ENCODE results near the gene WNT9A. TPM values are rescaled to one million over a fixed set of nuclear protein-coding genes. Genes with fewer than 3 reads are reported as not detected.

The WNT9A gene
- total and polyA plus RNA-seq, 12 donors = 0.39 to 27.9 (median 3.8) TPM

DNA sequence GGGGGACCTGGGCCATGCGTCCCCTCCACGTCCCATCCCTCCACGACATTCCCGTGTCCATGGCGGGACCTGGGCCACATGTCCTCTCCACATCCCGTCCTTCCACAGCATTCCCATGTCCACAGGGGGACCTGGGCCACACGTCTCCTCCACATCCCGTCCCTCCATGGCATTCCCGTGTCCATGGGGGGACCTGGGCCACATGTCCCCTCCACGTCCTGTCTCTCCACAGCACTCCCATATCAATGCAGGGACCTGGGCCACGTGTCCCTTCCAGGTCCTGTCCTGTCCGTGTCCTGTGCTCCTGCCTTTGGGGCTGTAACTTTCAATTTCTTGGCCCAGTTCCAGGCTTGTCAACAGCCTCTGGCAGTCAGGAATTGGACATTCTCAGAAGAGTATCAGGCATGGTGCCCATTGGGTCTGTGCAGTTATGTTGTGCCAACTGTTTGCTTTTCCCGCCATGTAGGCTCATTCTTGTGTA is 47.1 kb downstream of the WNT9A start:
- H3K27me3 ChIP-seq = no peaks in the 10 kb centered on the region
- 87 to 91% methylated on average over 13 of the region's 13 CpGs for WGBS, 2 donors
- DNase-seq (no peak), ATAC-seq (no peak)
- no peaks in the 10 kb centered on the region for H3K9me3 ChIP-seq
- no peaks in the 10 kb centered on the region for H3K36me3 ChIP-seq
- intact Hi-C loops (cut with DNase I) = no loop called here
- no peak overlapping the region for H3K4me3 ChIP-seq
- peaks cover 0 to 7% (median 0%) of the 10 kb centered on the region in 9 donors for H3K4me1 ChIP-seq
- TF ChIP-seq, protein P1, sequence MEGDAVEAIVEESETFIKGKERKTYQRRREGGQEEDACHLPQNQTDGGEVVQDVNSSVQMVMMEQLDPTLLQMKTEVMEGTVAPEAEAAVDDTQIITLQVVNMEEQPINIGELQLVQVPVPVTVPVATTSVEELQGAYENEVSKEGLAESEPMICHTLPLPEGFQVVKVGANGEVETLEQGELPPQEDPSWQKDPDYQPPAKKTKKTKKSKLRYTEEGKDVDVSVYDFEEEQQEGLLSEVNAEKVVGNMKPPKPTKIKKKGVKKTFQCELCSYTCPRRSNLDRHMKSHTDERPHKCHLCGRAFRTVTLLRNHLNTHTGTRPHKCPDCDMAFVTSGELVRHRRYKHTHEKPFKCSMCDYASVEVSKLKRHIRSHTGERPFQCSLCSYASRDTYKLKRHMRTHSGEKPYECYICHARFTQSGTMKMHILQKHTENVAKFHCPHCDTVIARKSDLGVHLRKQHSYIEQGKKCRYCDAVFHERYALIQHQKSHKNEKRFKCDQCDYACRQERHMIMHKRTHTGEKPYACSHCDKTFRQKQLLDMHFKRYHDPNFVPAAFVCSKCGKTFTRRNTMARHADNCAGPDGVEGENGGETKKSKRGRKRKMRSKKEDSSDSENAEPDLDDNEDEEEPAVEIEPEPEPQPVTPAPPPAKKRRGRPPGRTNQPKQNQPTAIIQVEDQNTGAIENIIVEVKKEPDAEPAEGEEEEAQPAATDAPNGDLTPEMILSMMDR (IDR thresholded peaks at IDR 0.05) = no peak
- no peak overlapping the region for H3K27ac ChIP-seq

GRCh38 chr1:227899820-227900449 is 47.8 kb downstream of the WNT9A start:
- TF ChIP-seq, protein P1 (IDR thresholded peaks at IDR 0.05) = no peak
- intact Hi-C loops (cut with DNase I) = no loop called here
- peaks cover 0 to 8% (median 0%) of the 10 kb centered on the region in 9 donors for H3K4me1 ChIP-seq
- 75 to 79% methylated on average over 18 of the region's 18 CpGs for WGBS, 2 donors
- ATAC-seq = no peak
- no peak overlapping the region for H3K27ac ChIP-seq
- no peaks in the 10 kb centered on the region for H3K27me3 ChIP-seq
- peak in 1 of 2 donors; percentile 5 for DNase-seq
- no peak overlapping the region for H3K4me3 ChIP-seq
- H3K9me3 ChIP-seq = no peaks in the 10 kb centered on the region
- no peaks in the 10 kb centered on the region for H3K36me3 ChIP-seq

DNA sequence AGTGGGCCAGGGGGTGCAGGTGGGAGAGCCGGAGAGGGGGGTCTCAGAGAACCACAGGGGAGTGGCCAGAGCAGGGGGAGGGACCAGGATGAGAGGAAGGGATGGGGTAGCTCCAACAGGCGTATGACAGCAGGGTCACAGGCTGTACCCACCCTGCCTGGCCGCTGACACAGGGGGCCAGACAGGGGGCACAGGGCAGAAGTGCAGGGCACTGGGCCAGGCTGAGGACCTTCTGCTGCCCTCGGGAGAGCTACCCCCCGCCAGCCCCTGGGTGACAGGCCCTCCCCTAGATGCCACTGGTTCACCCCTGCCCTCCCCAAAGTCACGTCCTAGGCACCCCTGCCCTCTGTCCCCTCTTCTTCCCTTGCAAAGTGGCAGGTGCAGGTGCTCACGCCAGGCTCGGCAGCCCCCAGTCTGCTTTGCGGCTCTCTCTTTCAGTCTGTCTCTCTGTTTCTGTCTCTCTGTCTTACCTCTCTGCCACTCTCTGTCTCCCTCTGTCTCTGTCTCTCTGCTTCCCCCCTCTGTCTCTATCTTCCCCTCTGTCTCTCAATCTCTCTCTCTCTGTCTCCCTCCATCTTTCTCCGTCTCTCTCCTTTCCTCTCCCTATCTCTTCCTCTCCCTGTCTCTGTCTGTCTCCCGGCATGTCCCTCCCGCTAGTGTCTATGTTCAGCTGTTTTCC is 48.5 kb downstream of the WNT9A start:
- Histone ChIP-seq H3K27ac (no peak overlapping the region), H3K4me3 (no peak overlapping the region), H3K36me3 (no peaks in the 10 kb centered on the region), H3K9me3 (no peaks in the 10 kb centered on the region), H3K27me3 (no peaks in the 10 kb centered on the region), H3K4me1 (peaks cover 0 to 8% (median 0%) of the 10 kb centered on the region in 9 donors)
- TF ChIP-seq, protein P1 (IDR thresholded peaks at IDR 0.05) = no peak
- intact Hi-C loops (cut with DNase I) = no loop called here
- 71 to 79% methylated on average over 12 of the region's 12 CpGs for WGBS, 2 donors
- no peak for ATAC-seq
- DNase-seq = no peak

- TF ChIP-seq, protein P1 (IDR thresholded peaks at IDR 0.05) = no peak
- no peaks in the 10 kb centered on the region for H3K36me3 ChIP-seq
- intact Hi-C loops (cut with DNase I) = no loop called here
- H3K27me3 ChIP-seq = no peaks in the 10 kb centered on the region
- ATAC-seq (no peak), DNase-seq (peak in 1 of 2 donors; percentile 2)
- no peak overlapping the region for H3K4me3 ChIP-seq
- no peak overlapping the region for H3K27ac ChIP-seq
- peaks cover 0 to 8% (median 0%) of the 10 kb centered on the region in 9 donors for H3K4me1 ChIP-seq
- WGBS, 2 donors = 84 to 87% methylated on average over 12 of the region's 12 CpGs
- H3K9me3 ChIP-seq = no peaks in the 10 kb centered on the region
Measured at GRCh38 chr1:227898502-227899140, 49.1 kb downstream of the WNT9A start.
